Anterior cingulate cortex (tissue), 58 donors: ENCODE results near the gene PHF1.

Experiments used
- DNase-seq, 58 donors: peaks; one replicate each; lab custom pipeline; 2025; lab: John Stamatoyannopoulos, UW

PHF1 gene

GRCh38 chr6:33417128-33417902 lies 6.5 kb downstream of the PHF1 start:
- DNase-seq: peak in 3 of 58 donors; percentile 36 to 49 (median 40)

- peak; percentile 87 to 100 (median 100) for DNase-seq
Observed at GRCh38 chr6:33417903-33418689, 7.3 kb downstream of the PHF1 start, which contains the start of gene CUTA. TSS of gene CUTA (minus strand) at chr6:33418107. CDS start at chr6:33418000, 107 bp downstream.

DNA sequence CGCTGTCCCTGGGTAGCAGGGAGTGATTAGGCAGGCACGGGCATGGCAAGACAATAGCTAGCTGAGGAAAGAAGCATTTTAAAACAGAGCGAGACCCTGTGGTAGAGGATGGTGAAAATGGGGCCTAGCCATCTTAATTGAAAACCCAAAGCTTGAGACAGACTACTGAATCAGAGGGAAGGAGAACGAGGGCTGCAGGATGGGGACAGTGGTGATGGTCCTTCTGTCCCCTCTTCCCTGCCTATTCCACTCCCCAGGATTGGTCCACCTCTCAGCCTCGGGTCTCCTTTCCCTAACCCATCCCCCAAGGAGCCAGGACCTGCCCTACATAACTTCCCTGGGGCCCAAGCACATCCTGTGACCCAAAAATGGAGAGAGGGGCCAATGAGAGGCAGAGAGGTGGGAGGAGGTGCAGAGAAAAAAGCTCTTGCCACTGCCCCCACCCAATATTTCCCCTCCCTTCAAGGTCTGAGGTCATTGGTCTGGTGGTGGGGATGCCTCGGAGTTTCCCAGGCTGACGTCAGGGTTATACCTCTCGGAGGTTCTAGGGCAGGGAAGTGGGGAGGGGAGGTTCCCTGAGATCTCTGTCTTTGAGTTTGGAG lies 8.0 kb downstream of the PHF1 start:
- DNase-seq: no peak

DNA sequence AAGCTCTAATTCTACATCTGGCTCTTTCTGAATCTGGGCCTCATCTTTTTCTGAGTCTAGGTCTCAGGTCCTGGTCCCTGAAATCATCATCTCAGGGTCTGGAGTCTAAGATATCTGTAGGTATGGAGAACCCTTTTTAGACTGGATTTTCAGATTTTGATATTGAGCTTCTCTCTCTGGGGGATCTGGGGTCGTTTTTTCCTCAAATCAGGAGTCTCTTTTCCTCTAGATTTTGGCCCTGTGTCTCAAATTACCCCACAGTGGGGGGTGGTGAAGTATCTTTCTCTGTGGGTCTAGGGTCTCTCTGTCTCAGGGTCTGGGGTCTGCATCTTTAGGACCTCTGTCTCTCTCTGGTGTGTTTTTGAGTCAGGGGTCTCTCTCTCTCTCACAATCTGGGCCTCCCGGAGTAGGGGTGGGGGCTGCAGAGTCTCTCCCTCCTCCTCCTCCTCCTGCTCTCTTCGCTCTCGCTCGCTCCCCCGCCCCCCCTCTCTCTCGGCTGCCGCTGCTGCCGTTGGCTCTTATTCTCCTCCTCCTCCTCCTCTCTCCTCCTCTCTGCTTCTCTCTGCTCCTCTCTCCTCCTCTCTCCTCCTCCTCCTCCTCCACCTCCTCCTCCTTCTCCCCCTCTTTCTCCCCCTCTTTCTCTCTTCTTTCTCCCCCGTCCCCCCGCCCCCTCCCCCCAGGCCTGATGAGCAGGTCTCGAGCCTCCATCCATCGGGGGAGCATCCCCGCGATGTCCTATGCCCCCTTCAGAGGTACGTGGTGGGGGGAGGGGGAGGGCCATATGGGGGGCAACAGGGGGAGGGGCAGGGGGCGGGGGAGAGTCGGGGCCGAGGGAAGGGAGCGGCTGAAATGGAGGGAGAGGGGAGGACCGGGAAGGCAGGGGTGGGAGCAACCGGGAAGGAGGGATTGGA lies 9.0 kb downstream of the PHF1 start, which contains the start of gene SYNGAP1:
Gene SYNGAP1, plus strand, starts transcription at position 486 of the 911 bp plus-strand sequence. Its CDS starts 200 bp downstream, at position 686.
- peak in 39 of 58 donors; percentile 13 to 75 (median 41) for DNase-seq

DNA sequence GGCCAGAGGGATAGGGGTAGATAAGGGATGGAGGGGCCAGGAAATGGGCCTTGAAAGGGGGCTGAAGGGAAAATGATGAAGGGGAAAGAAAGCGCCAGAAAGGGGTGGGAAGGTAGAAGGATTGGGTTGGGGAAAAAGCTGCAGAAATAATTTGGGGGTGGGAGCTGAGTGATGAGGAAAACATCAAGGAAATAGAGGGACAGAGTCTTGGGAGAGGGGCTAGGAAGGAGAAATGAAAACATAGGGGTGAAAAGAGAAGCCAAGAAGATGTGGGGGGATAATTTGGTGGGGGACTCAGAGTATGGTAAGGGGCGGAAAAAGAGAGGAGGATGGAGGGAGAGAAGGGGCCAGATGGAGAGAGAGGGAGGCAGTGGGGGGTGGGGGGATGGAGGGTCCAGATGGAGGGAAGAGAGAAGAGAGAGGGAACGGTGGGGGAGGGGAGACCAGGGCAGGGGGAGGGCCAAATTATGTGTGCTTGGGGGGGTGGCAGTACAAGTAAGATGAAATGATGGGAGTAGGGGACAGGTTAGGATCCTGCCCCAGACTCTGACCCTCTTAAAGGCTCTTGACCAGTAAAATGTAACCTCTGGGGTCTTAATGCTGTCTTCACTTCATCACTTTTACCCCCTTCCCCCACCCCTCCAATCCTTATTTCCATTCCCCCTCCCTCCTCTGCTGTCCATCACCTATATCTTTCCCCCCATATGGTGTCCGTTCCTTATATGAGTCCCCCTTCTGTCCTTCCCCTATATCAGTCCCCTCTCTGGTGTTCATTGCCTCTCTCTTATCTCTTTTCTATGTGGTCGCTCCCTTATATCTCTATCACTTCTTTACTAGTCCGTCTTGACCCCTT lies 9.9 kb downstream of the PHF1 start:
- no peak for DNase-seq

- no peak for DNase-seq
Observed at GRCh38 chr6:33421344-33421643, 10.5 kb downstream of the PHF1 start.

DNA sequence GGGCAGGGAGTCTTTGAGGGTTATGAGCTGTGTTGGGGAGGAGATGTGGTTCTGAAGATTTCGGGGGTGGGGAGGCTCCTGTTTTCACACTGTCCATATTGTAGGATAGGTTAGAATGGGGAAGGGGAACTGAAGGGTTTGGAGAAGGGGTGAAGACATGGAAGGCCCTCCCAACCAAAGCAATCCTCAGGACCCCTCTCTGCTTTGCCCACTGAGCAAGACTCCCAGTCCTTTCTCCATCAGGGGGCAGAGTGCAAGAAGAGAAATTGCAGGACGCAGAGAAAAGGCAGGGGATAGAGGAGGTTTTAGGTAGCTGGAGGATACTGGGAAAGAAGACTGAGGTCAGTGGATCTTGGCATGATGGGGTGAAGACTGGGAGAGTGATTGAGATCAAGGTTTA lies 13.0 kb downstream of the PHF1 start:
- DNase-seq: no peak

DNA sequence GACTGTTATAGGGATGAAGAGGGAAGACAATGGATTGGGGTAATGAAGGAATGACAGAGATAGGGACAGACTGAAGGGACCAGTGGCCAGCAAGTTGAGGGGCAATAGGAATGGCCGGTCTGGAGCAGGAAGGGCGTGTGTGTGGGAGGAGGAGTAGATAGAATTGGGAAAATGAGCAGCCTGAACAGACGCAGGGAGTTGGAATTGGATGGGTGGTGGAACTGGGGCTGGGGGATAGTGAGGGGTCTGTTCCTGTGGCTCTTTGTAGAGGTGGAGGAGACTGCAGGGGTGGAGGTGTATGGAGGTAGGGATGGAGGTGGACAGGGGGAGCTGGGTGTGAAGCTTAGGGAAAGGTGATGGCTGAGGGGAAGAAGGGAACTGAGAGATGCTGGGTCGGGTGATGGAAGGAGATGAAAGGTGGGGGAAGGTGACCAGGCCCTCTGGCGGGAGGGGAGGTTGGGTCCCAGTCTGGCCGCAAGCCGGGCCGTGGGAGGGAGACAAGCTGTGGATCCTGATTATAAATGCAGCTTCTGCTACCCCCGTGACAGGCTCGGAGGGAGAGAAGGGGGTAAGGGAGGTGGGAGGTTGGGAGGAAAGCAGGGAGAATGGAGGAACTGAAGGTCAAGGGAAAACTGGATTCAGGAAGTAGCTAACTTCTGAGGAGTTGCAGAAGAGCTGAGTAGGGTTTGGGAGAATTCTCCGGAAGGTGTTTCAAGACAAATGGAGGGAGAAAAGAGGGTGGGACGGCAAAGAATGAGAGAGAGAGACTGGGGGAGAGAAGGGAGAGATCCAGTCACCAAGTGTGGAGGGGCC lies 14.2 kb downstream of the PHF1 start:
- DNase-seq: peak in 13 of 58 donors; percentile 9 to 46 (median 32)

GRCh38 chr6:33425668-33426577 lies 15.1 kb downstream of the PHF1 start:
- DNase-seq: peak in 56 of 58 donors; percentile 17 to 87 (median 74)

DNA sequence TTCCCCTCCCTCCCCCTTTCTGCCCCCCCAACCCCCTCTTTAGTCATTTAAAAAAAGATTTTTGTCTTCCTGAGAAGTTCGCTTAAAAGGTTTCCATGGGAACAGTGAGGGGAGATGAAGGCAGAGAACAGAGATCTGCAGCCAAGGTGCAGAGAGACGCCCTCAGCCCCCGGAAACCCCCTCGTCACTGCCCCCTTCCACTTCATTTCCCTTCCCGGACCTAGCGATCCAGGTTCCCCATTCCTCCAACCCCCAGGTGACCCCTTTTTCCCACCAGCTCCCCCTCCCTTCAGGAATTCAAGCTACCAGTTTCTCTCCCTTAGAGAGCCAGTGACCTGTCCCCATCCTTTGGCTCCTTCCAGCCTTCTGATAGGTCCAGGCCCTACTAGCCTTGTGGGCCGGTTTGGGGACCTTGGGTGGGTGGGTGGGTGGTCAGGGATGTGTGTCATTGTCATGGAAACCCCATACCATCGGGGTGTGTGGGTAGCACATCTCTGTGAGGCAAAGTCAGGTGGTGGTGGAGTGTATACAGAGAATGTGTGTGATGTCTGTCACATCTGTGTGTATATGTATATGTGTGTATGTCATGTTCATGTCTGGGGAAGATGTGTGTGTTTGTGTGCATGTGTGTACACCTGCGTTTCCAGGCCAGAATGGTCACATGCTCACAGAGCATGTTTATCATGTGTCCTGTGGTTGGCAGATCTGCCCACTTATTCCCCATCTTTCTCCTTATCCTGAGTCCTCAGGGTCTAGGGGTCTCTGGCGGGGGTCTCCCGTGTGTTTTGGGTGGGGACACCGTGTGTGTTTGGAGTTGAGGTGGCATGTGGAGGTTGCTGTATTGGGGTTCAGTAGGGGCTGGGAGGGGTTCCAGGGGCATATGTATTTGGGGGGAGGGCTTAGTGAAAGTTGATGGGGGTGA lies 16.0 kb downstream of the PHF1 start:
- peak in 13 of 58 donors; percentile 7 to 59 (median 37) for DNase-seq

- peak in 40 of 58 donors; percentile 3 to 70 (median 40) for DNase-seq
Observed at GRCh38 chr6:33427585-33428223, 16.9 kb downstream of the PHF1 start.

GRCh38 chr6:33428224-33428965 lies 17.6 kb downstream of the PHF1 start:
- DNase-seq: peak in 3 of 58 donors; percentile 11 to 38 (median 18)

- peak in 4 of 58 donors; percentile 7 to 19 (median 8) for DNase-seq
Observed at GRCh38 chr6:33428966-33429749, 18.3 kb downstream of the PHF1 start.

- DNase-seq: no peak
Observed at GRCh38 chr6:33429750-33430052, 18.9 kb downstream of the PHF1 start.
